Pancreas (tissue), 10 donors: ENCODE data around the gene APP. TPM values are rescaled to one million over a fixed set of nuclear protein-coding genes. Genes with fewer than 3 reads are reported as not detected.

Experiments
- ATAC-seq, 4 donors: fragments of 200-7000 bp; cut with Tn5 transposase; one replicate each; pipeline versions ENCODE4 v1.8.0 to v1.9.1; 2020; ENCODE audit warnings: mild to moderate bottlenecking in 4 of 4, moderate library complexity in 4 of 4
- DNase-seq, 6 donors: peaks; one replicate each; pipeline ENCODE4 v3.0.0-alpha.2; 2020
- FAIRE-seq: peaks from 2 replicates; lab custom pipeline; 2012; peaks lifted over from hg19 to GRCh38; lab: Jason Lieb, UNC
- H3K27ac ChIP-seq, 4 donors: fragments of 200-600 bp; sonication (generic); 1 replicate in 3 of 4; 2 replicates in 1 of 4; pipeline versions ENCODE4 v1.5.0 to v1.8.0; 2020
- H3K27me3 ChIP-seq, 4 donors: fragments of 200-600 bp; one replicate each; pipeline ENCODE4 v1.8.0; 2021
- H3K36me3 ChIP-seq, 3 donors: fragments of 200-600 bp; sonication (generic) in 1 of 3; one replicate each; pipeline versions ENCODE4 v1.5.0 to v1.8.0; 2020 to 2021
- H3K4me1 ChIP-seq, 3 donors: fragments of 200-600 bp; one replicate each; pipeline ENCODE4 v1.8.0; 2021
- H3K4me3 ChIP-seq, 4 donors: fragments of 200-600 bp; sonication (generic) in 2 of 4; one replicate each; pipeline versions ENCODE4 v1.5.0 to v1.8.0; 2020 to 2021
- H3K9me3 ChIP-seq, 4 donors: fragments of 200-600 bp; one replicate each; pipeline ENCODE4 v1.8.0; 2021
- WGBS, 2 donors: extraction: QIAGEN DNeasy Blood & Tissue Kit; methylation state at CpG; one replicate each; pipeline ENCODE4 v1.1.7; 2013; 5-methylcytosine and 5-hydroxymethylcytosine counted together
- intact Hi-C, 3 donors: fragments of 100-400 bp; cut with DNase I; formaldehyde crosslinking; loops; one replicate each; pipeline versions ENCODE4 v1.11.1 to v1.14.2; 2022
- polyA plus RNA-seq, 2 donors: library from polyadenylated mRNA; stranded (reverse); fragments of 200-250 nt; gene quantifications; one replicate each; pipeline ENCODE4 v1.2.3, GENCODE V29; 2013
- total RNA-seq, 6 donors: library from RNA; stranded (reverse); fragmentation: NEBNext Ultra II Directional in 4 of 6; extraction: Animal tissue kit (Norgen Biotek cat#: 25700) in 4 of 6; gene quantifications; one replicate each; pipeline versions ENCODE4 v1.2.1 to v1.2.4, GENCODE V29; 2021 to 2023
- TF ChIP-seq, protein P1 (sequence below), 4 donors: fragments of 200-600 bp; sonication (generic) in 3 of 4; IDR thresholded peaks; one replicate each; pipeline versions ENCODE4 v1.5.0 to v1.8.0; 2021; ENCODE audit warnings: antibody characterized with exemption in 4 of 4
- donor health status: healthy with polysubstance abuse.
- donor health status: DM: no; HTN: no; CAD: no; lungs with moderate emphysema.
- donor health status: DM: no; HTN: no; CAD: no.
- donor health status: control.
- donor health status: control.
- donor health status: Bipolar disorder and iron deficiency.
- donor health status: DM: yes; HTN: yes; CAD: no.
- donor health status: DM: no; HTN: no; CAD: no.
- donor health status: DM: no; HTN: no; CAD: no.
- donor health status: DM: yes; HTN: yes; CAD: no.

APP gene
- total and polyA plus RNA-seq, 8 donors = 50.7 to 372 (median 165) TPM

DNA sequence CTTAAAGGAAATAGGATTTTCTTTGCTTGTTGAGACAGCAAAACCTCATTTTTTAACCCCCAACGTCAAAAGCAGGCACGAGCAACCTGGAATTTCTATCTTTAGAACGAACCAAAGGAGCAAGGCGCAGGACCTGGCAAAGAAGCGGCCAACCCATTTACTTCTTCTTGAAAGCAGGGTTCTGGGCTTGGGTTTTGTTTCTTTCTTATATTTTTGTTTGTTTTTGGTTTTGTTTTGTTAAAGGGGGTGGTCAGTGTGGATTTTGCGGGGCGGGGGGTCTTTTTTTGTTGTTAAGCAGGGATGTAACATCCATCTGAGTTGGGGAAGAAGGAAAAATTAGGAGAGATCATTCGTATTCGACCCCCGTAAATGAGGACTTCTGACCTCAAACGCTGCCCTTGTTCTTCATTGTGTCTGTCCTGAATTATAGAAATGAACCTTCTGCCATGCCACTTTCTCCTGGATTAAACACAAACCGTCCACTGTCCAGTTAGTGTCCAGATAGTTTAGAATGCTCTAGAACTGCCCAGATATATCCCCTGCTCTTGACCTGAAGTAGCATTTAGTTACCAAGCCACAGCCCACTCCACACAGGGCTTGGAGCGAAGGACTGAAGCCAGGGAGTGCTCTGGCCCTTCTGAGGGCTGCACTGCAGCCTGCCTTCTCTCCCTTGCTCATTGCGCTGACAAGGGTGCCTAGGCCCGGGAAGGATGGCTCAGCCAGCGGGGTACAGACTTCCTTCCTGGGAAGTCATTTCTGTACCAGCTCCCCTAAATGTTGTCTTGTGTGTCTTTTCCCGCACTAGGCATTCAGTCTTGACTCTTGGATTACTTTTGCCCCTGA lies 909 bp upstream of the APP start:
- Histone ChIP-seq H3K27me3 (no peaks in the 10 kb centered on the region), H3K4me3 (peak overlapping the region; percentile 88 to 94 (median 90)), H3K27ac (peak overlapping the region in 3 of 4 donors; percentile 78 to 91 (median 81)), H3K36me3 (no peaks in the 10 kb centered on the region), H3K4me1 (peaks cover 6 to 22% (median 12%) of the 10 kb centered on the region in 3 donors), H3K9me3 (no peaks in the 10 kb centered on the region)
- 52 to 55% methylated on average over 17 of the region's 17 CpGs for WGBS, 2 donors
- intact Hi-C loops = loop anchor here in 2 of 3 donors (5.0 to 10.0 kb wide), 2 partner anchors 274 to 287 kb away; no protein-coding TSS in a partner anchor
- no peak for DNase-seq
- no peak for ATAC-seq
- TF ChIP-seq, protein P1, sequence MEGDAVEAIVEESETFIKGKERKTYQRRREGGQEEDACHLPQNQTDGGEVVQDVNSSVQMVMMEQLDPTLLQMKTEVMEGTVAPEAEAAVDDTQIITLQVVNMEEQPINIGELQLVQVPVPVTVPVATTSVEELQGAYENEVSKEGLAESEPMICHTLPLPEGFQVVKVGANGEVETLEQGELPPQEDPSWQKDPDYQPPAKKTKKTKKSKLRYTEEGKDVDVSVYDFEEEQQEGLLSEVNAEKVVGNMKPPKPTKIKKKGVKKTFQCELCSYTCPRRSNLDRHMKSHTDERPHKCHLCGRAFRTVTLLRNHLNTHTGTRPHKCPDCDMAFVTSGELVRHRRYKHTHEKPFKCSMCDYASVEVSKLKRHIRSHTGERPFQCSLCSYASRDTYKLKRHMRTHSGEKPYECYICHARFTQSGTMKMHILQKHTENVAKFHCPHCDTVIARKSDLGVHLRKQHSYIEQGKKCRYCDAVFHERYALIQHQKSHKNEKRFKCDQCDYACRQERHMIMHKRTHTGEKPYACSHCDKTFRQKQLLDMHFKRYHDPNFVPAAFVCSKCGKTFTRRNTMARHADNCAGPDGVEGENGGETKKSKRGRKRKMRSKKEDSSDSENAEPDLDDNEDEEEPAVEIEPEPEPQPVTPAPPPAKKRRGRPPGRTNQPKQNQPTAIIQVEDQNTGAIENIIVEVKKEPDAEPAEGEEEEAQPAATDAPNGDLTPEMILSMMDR (IDR thresholded peaks at IDR 0.05) = no peak
- FAIRE-seq = no peak

DNA sequence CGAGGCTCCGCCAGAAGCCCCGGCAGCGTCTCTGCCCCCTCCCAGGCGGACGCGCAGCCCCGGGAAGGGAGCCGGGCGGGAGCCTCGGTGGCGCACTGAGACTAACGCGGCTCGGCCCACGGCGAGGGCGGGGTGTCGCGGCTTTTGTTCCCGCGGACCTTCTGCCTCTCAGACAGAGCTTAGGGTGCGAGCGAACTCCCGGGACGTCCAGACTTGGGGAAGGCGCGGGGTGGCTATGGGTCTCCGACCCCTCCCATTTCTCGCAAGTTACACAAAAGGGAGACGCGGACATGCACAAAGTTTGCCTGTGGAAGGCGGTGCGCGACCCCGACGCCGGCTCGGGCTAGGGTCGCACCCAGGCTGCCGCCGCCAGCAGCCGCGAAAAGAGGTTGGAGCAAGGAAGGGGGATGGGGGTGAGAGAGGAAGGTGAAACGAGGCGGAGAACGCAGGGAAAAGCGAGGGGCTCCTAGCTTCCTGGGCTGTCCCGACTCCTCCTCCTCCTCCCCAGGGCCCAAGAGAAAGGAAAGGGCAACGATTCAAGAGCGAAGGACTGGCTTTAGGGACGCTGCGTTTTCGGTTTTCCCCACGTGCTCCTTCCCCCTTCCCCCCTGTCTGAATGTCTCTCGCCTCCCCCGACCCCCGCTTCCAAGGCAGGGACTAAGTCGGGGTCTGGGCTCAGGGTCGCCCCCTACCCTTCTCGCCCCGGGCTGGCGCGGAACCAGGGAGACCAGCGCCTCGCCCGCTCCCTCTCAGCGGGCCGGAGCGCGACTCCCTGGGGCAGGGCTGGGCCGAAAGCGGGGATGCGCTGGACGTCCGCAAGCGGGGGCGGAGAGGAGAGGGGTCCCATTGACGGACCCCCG lies 729 bp downstream of the APP start:
- FAIRE-seq (no peak), ATAC-seq (peak; percentile 58 to 75 (median 68))
- WGBS, 2 donors = 0% methylated on average over 73 to 80 of the region's 80 CpGs

DNA sequence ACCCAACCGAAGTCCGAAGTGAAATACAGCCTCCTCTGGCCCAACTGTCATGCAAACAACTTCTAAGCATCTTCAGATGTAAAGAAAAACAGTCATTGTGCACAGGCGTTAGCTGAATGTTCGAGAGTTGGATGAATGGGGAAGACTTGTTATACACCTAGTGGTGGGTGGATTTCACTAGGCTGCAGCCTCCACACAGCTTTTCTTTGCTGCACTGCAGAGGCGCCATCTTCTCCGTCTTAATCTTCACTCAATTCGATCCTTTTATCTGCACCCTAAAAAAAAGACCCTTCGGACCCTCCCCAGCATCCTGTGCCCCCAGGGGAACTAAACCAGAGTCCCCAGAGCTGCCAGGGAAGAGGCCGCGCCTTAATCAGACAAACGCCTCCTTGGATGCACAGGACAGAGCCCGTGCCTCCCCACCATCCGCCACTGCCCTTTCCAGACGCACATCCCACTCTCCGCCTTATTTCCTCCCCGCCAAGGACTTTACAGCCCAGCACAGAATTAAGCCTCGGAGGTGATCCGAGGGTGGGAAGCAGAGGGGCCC lies 1.4 kb downstream of the APP start:
- intact Hi-C loops = no loop called here
- peak; percentile 36 to 65 (median 54) for ATAC-seq
- TF ChIP-seq, protein P1 (IDR thresholded peaks at IDR 0.05) = peak in 2 of 4 donors; percentile 19 to 20
- WGBS, 2 donors = 1% methylated on average over 18 of the region's 18 CpGs
- peak in 4 of 6 donors; percentile 14 to 61 (median 52) for DNase-seq
- Histone ChIP-seq H3K36me3 (no peaks in the 10 kb centered on the region), H3K4me3 (peak overlapping the region; percentile 88 to 94 (median 90)), H3K4me1 (peaks cover 21 to 45% (median 25%) of the 10 kb centered on the region in 3 donors), H3K27ac (peak overlapping the region; percentile 71 to 91 (median 80)), H3K9me3 (no peaks in the 10 kb centered on the region), H3K27me3 (no peaks in the 10 kb centered on the region)
- no peak for FAIRE-seq

More for the DNA sequence above, 729 bp downstream of the APP start:
- no peaks in the 10 kb centered on the region for H3K27me3 ChIP-seq
- TF ChIP-seq, protein P1 (IDR thresholded peaks at IDR 0.05) = no peak
- H3K36me3 ChIP-seq = no peaks in the 10 kb centered on the region
- peak overlapping the region; percentile 71 to 91 (median 80) for H3K27ac ChIP-seq
- peak overlapping the region; percentile 88 to 94 (median 90) for H3K4me3 ChIP-seq
- peak; percentile 30 to 86 (median 63) for DNase-seq
- peaks cover 18 to 38% (median 21%) of the 10 kb centered on the region in 3 donors for H3K4me1 ChIP-seq
- H3K9me3 ChIP-seq = no peaks in the 10 kb centered on the region
- intact Hi-C loops = loop anchor here in 2 of 3 donors (5.0 to 10.0 kb wide), 2 partner anchors 273 to 285 kb away; no protein-coding TSS in a partner anchor

DNA sequence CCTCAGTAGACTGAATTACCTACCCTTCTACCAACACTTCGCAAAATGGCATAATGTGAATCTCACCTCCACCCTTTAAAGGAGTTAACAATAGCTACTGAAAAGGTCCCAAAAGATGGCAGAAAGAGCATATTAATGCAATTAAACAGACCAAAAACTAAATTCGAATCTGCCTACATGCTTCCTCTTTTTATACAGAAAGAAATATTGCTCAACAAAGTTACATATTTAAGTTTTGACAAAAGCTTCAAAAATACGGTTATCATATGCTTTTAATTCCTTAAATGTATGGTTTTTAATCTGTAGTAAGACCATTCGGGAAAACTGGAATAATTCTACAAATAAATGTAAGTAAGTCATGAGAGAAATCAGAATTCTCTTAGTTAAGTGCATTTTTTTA lies 2.2 kb downstream of the APP start:
- ATAC-seq (no peak), DNase-seq (no peak), FAIRE-seq (no peak)
- TF ChIP-seq, protein P1 (IDR thresholded peaks at IDR 0.05) = no peak
- Histone ChIP-seq H3K27ac (peak overlapping the region in 2 of 4 donors; percentile 81 to 91), H3K4me3 (peak overlapping the region in 2 of 4 donors; percentile 88 to 93), H3K9me3 (no peaks in the 10 kb centered on the region), H3K27me3 (no peaks in the 10 kb centered on the region), H3K4me1 (peaks cover 21 to 48% (median 28%) of the 10 kb centered on the region in 3 donors), H3K36me3 (no peaks in the 10 kb centered on the region)
- intact Hi-C loops = no loop called here
- WGBS, 2 donors = 39 to 51% methylated on average over 4 of the region's 4 CpGs
